SKM-1 treated with dmso at 0.1 percent for 144 hours (cell line): ENCODE measurements around the gene SNORC.
"Not testable (repeated sequence)": the region's sequence is repeated elsewhere in the genome, so short reads cannot be mapped to it uniquely, and the experiment has no call there.

Experiments
- DNase-seq: peaks from one replicate; lab custom pipeline; 2025; ENCODE audit not compliant: unreplicated experiment; lab: John Stamatoyannopoulos, UW

The SNORC gene

GRCh38 chr2:232870018-232870765 lies at the start of gene SNORC:
Gene SNORC (plus strand): TSS chr2:232870264. CDS start chr2:232870342, 78 bp downstream.
- DNase-seq = no peak

GRCh38 chr2:232829988-232830387 lies 40.1 kb upstream of the SNORC start:
- no peak for DNase-seq

- no peak for DNase-seq
These were observed 38.6 kb upstream of the SNORC start for GRCh38 chr2:232831496-232831895.

- no peak for DNase-seq
These were observed 36.2 kb upstream of the SNORC start for GRCh38 chr2:232833830-232834229.

- no peak for DNase-seq
These were observed 34.3 kb upstream of the SNORC start for GRCh38 chr2:232835687-232836208.

- DNase-seq = no peak
These were observed 33.1 kb upstream of the SNORC start for GRCh38 chr2:232836934-232837333.

- peak; percentile 61 for DNase-seq
These were observed 31.6 kb upstream of the SNORC start for GRCh38 chr2:232838406-232838874.

GRCh38 chr2:232839411-232840079 lies 30.5 kb upstream of the SNORC start:
- peak; percentile 96 for DNase-seq

- no peak for DNase-seq
These were observed 27.4 kb upstream of the SNORC start for GRCh38 chr2:232842689-232843088.

- DNase-seq = no peak
These were observed 26.2 kb upstream of the SNORC start for GRCh38 chr2:232843834-232844233.

- DNase-seq = no peak
These were observed 24.0 kb upstream of the SNORC start for GRCh38 chr2:232846055-232846454.

GRCh38 chr2:232850039-232850438 lies 20.0 kb upstream of the SNORC start:
- DNase-seq = no peak

GRCh38 chr2:232852081-232852480 lies 18.0 kb upstream of the SNORC start:
- not testable (repeated sequence) for DNase-seq

GRCh38 chr2:232852676-232853075 lies 17.4 kb upstream of the SNORC start:
- DNase-seq = no peak

- DNase-seq = no peak
These were observed 16.0 kb upstream of the SNORC start for GRCh38 chr2:232854082-232854481.

- no peak for DNase-seq
These were observed 12.9 kb upstream of the SNORC start for GRCh38 chr2:232857158-232857563.

- DNase-seq = no peak
These were observed 10.6 kb upstream of the SNORC start for GRCh38 chr2:232859385-232859916.

- no peak for DNase-seq
These were observed 9.3 kb upstream of the SNORC start for GRCh38 chr2:232860593-232861241.

GRCh38 chr2:232861353-232861752 lies 8.7 kb upstream of the SNORC start:
- DNase-seq = no peak

- no peak for DNase-seq
These were observed 6.1 kb upstream of the SNORC start for GRCh38 chr2:232863996-232864395.

GRCh38 chr2:232865165-232865564 lies 4.9 kb upstream of the SNORC start:
- DNase-seq = no peak
